DOHH2 (cell line): ENCODE results near the gene KIF6.

ENCODE experiments used
- H3F3A ChIP-seq: fragments of 200-600 bp; sonication (generic), shearing (Covaris generic); 2 replicates; pipeline ENCODE4 v1.6.0; 2016; ENCODE audit warnings: antibody characterized with exemption, mild to moderate bottlenecking; ENCODE audit not compliant: control insufficient read depth, insufficient read depth
- H3K27ac ChIP-seq: fragments of 200-600 bp; sonication (generic); 2 replicates; pipeline ENCODE4 v1.5.1; 2014; ENCODE audit warnings: low read depth, mild to moderate bottlenecking, low read length, moderate library complexity
- H3K27me3 ChIP-seq: fragments of 200-600 bp; sonication (generic); 2 replicates; pipeline ENCODE4 v1.6.1; 2014; ENCODE audit warnings: mild to moderate bottlenecking, low read length, mixed read lengths; ENCODE audit not compliant: control insufficient read depth
- H3K36me3 ChIP-seq: fragments of 200-600 bp; sonication (generic); 2 replicates; pipeline ENCODE4 v1.6.1; 2014; ENCODE audit warnings: mild to moderate bottlenecking, low read length, moderate library complexity, mixed read lengths; ENCODE audit not compliant: control insufficient read depth
- H3K4me1 ChIP-seq: fragments of 200-600 bp; sonication (generic); 2 replicates; pipeline ENCODE4 v1.6.1; 2014; ENCODE audit warnings: mild to moderate bottlenecking, low read length, mixed read lengths; ENCODE audit not compliant: control insufficient read depth
- H3K4me2 ChIP-seq: fragments of 200-600 bp; sonication (generic); 2 replicates; pipeline ENCODE4 v1.6.0; 2014; ENCODE audit warnings: mild to moderate bottlenecking, low read length, moderate library complexity
- H3K4me3 ChIP-seq: fragments of 200-600 bp; sonication (generic); 2 replicates; pipeline ENCODE4 v1.5.1; 2014; ENCODE audit warnings: mild to moderate bottlenecking, low read length, mixed read lengths
- H3K79me2 ChIP-seq: fragments of 200-600 bp; sonication (generic); 2 replicates; pipeline ENCODE4 v1.6.1; 2014; ENCODE audit warnings: mild to moderate bottlenecking, low read length, mixed read lengths; ENCODE audit not compliant: control insufficient read depth
- H3K9me2 ChIP-seq: fragments of 200-600 bp; sonication (generic); replicated peaks from 2 replicates; pipeline ENCODE4 v1.6.1; 2014; ENCODE audit warnings: mild to moderate bottlenecking, low read length, mixed read lengths; ENCODE audit not compliant: control insufficient read depth
- H3K9me3 ChIP-seq: fragments of 200-600 bp; sonication (generic); 2 replicates; pipeline ENCODE4 v1.6.1; 2014; ENCODE audit warnings: antibody characterized with exemption, low read length, mixed read lengths; ENCODE audit not compliant: control insufficient read depth, insufficient read depth
- H4K20me1 ChIP-seq: fragments of 200-600 bp; sonication (generic); 2 replicates; pipeline ENCODE4 v1.6.0; 2014; ENCODE audit warnings: low read depth, mild to moderate bottlenecking, antibody characterized with exemption, low read length, moderate library complexity; ENCODE audit not compliant: control insufficient read depth, insufficient read depth
- EZH2phosphoT487 ChIP-seq: fragments of 200-600 bp; sonication (generic); IDR thresholded peaks from 2 replicates; pipeline ENCODE4 v1.6.1; 2017; ENCODE audit warnings: borderline replicate concordance, mild to moderate bottlenecking, antibody characterized with exemption, low read length, moderate library complexity, mixed read lengths
- TF ChIP-seq, protein P1 (sequence below): fragments of 200-600 bp; sonication (generic); IDR thresholded peaks from one replicate; pipeline ENCODE4 v1.5.1; 2014; ENCODE audit warnings: antibody characterized with exemption, mild to moderate bottlenecking, low read depth, low read length; ENCODE audit not compliant: poor library complexity, severe bottlenecking

The KIF6 gene

GRCh38 chr6:39370390-39370789, 354.8 kb downstream of the KIF6 start:
- Histone ChIP-seq H3K27me3 (no peaks in the 10 kb centered on the region; the same call in 1 of the 2 replicates), H3K4me3 (no peak overlapping the region), H3F3A (no peaks in the 10 kb centered on the region), H3K27ac (no peak overlapping the region), H3K9me3 (no peaks in the 10 kb centered on the region), H3K4me2 (no peak overlapping the region), H3K9me2 (no peaks in the 10 kb centered on the region), H3K36me3 (no peaks in the 10 kb centered on the region), H4K20me1 (no peaks in the 10 kb centered on the region), H3K4me1 (no peaks in the 10 kb centered on the region), H3K79me2 (no peaks in the 10 kb centered on the region)
- TF ChIP-seq, protein P1, sequence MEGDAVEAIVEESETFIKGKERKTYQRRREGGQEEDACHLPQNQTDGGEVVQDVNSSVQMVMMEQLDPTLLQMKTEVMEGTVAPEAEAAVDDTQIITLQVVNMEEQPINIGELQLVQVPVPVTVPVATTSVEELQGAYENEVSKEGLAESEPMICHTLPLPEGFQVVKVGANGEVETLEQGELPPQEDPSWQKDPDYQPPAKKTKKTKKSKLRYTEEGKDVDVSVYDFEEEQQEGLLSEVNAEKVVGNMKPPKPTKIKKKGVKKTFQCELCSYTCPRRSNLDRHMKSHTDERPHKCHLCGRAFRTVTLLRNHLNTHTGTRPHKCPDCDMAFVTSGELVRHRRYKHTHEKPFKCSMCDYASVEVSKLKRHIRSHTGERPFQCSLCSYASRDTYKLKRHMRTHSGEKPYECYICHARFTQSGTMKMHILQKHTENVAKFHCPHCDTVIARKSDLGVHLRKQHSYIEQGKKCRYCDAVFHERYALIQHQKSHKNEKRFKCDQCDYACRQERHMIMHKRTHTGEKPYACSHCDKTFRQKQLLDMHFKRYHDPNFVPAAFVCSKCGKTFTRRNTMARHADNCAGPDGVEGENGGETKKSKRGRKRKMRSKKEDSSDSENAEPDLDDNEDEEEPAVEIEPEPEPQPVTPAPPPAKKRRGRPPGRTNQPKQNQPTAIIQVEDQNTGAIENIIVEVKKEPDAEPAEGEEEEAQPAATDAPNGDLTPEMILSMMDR: no peak
- TF ChIP-seq EZH2phosphoT487: no peak

DNA sequence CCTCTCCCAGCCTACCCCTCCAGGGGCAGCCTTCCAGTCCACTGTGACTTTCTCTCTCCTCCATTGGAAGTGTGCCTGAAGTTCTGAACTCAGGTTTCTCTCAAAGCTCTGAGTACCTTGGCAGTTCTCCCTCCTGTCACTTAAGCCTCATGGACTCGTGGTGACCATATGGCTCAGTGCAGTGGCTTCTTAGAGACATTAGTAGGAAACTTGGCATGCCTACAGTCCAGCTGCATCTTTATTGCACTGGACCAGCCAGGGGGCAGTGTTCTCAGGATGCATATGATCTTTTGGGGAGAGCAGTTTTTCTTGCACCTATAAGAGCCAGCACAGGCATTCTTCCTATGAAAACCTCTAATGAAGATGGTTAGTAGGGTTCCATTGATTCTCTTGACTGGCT, 355.2 kb downstream of the KIF6 start:
- Histone ChIP-seq H3K79me2 (no peaks in the 10 kb centered on the region), H3K4me2 (no peak overlapping the region)
- TF ChIP-seq EZH2phosphoT487: no peak
- TF ChIP-seq, protein P1: no peak

DNA sequence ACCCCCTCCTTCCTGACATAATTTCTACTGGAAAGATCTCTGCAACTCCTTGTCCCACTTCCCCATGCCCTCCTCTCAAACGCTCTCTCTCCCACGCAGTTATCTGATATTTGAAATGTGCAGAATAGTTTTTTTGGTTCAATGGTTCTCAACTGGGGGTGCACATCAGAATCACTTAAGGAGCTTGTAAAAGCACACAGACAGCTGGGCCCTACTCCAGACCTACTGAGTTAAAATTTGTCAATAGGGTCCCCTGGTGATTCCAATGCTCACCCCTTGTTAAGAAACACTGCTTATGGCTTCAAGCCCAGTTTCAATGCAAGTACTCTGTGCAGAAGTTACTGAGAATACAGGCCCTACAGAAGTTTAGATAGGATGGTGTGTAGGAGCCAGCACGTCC, 357.5 kb downstream of the KIF6 start:
- H3K9me3 ChIP-seq: no peaks in the 10 kb centered on the region
- no peaks in the 10 kb centered on the region for H3K27me3 ChIP-seq
- no peaks in the 10 kb centered on the region for H4K20me1 ChIP-seq
- H3K9me2 ChIP-seq: no peaks in the 10 kb centered on the region
- no peak for TF ChIP-seq EZH2phosphoT487
- TF ChIP-seq, protein P1: no peak
- no peaks in the 10 kb centered on the region for H3F3A ChIP-seq
- H3K4me1 ChIP-seq: no peaks in the 10 kb centered on the region
- H3K4me2 ChIP-seq: no peak overlapping the region
- no peaks in the 10 kb centered on the region for H3K36me3 ChIP-seq
- H3K4me3 ChIP-seq: no peak overlapping the region
- no peak overlapping the region for H3K27ac ChIP-seq
- H3K79me2 ChIP-seq: no peaks in the 10 kb centered on the region

More for the DNA sequence above, 355.2 kb downstream of the KIF6 start:
- H4K20me1 ChIP-seq: no peaks in the 10 kb centered on the region
- no peaks in the 10 kb centered on the region for H3K4me1 ChIP-seq
- H3F3A ChIP-seq: no peaks in the 10 kb centered on the region
- H3K27me3 ChIP-seq: no peaks in the 10 kb centered on the region; the same call in 1 of the 2 replicates
- no peak overlapping the region for H3K27ac ChIP-seq
- no peaks in the 10 kb centered on the region for H3K9me3 ChIP-seq
- H3K36me3 ChIP-seq: no peaks in the 10 kb centered on the region
- H3K9me2 ChIP-seq: no peaks in the 10 kb centered on the region
- no peak overlapping the region for H3K4me3 ChIP-seq
